Measurements from ENCODE around the gene RGR.
A peak's percentile ranks its signal among the peaks of the same experiment; 100 is the strongest.

Gene RGR

DNA sequence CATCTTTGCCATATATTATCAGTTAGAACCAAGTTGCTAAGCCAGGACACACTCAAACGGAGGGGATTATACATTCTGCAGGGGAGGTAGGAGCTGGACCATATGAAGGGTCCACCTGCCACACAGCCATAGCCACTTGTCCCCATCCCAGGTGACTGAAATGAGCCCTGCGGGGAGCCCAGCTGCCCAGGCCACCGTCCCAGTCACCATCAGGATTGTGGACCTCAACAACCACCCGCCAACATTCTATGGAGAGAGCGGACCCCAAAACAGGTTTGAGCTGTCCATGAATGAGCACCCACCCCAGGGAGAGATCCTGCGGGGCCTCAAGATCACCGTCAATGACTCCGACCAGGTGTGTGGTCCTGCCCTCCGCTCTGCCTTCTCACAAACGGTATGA lies 36.8 kb upstream of the RGR start:
- Mint-ChIP-seq H3K4me3 (no peak overlapping the region), H3K36me3 (no peaks in the 10 kb centered on the region), H3K4me1 (no peaks in the 10 kb centered on the region), H3K9me3 (no peaks in the 10 kb centered on the region), H3K27ac (no peak overlapping the region), H3K27me3 (peaks cover 21% of the 10 kb centered on the region)
- DNase-seq = no peak
- CTCF ChIA-PET = interaction anchor here (1.3 to 8.0 kb wide), 5 partner anchors 8 to 67 kb away, joined by 3 to 146 read pairs (median 4); no protein-coding TSS in a partner anchor

DNA sequence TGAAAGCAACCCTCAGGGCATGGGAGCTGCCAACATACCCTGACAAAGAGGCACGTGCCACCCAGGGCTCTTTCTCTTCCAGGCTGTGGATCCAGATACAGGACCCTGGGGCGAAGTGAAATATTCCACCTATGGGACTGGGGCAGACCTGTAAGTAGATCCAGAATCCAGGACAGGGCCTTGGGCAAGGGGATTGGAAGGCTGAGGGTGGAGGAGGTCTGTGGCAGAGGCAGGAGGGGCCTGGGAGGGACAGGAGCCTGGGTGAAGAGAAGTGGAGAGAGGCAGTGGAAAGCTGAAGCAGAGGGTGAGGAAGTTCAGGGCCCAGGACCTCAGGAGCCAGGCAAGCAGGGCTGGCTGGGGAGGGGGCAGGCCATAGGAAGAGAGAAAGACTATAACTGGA lies 33.3 kb upstream of the RGR start:
- Mint-ChIP-seq H3K9me3 (no peaks in the 10 kb centered on the region), H3K4me3 (no peak overlapping the region), H3K27ac (no peak overlapping the region), H3K27me3 (peaks cover 21% of the 10 kb centered on the region), H3K4me1 (no peaks in the 10 kb centered on the region), H3K36me3 (no peaks in the 10 kb centered on the region)
- DNase-seq = no peak
- CTCF ChIA-PET = interaction anchor here (0.7 to 6.7 kb wide), 3 partner anchors 20 to 67 kb away, joined by 3 to 43 read pairs (median 3); no protein-coding TSS in a partner anchor

DNA sequence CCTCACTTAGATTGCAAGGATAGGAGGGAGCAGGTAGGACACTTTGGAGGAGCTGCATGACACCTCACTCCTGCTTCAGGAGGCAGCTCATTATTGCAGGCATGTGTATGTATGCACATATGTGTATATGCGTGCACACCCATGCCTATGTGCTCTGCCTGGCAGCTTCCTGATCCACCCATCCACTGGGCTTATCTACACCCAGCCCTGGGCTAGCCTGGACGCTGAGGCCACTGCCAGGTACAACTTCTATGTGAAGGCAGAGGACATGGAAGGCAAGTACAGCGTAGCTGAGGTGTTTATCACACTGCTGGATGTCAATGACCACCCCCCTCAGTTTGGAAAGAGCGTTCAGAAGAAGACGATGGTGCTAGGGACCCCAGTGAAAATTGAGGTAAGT lies 32.8 kb upstream of the RGR start:
- no peak for DNase-seq
- H3K27ac Mint-ChIP-seq = no peak overlapping the region
- no peaks in the 10 kb centered on the region for H3K36me3 Mint-ChIP-seq
- H3K27me3 Mint-ChIP-seq = peaks cover 17% of the 10 kb centered on the region
- H3K9me3 Mint-ChIP-seq = no peaks in the 10 kb centered on the region
- no peak overlapping the region for H3K4me3 Mint-ChIP-seq
- H3K4me1 Mint-ChIP-seq = no peaks in the 10 kb centered on the region
- CTCF ChIA-PET = interaction anchor here (0.7 to 6.7 kb wide), 3 partner anchors 21 to 67 kb away, joined by 3 to 43 read pairs (median 3); no protein-coding TSS in a partner anchor

DNA sequence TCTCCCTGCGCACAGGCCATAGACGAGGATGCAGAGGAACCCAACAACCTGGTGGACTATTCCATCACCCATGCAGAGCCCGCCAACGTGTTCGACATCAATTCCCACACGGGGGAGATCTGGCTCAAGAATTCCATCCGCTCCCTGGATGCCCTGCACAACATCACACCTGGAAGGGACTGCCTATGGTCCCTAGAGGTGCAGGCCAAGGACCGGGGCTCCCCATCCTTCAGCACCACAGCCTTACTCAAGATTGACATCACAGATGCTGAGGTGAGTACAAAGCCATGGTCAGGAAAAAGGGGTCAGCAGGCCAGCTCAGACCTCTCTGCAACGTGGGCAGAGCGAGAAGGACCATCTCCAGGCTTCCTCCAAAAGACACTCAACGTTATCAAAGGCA lies 31.8 kb upstream of the RGR start:
- Mint-ChIP-seq H3K4me3 (no peak overlapping the region), H3K36me3 (no peaks in the 10 kb centered on the region)
- CTCF ChIA-PET = interaction anchor here (1.4 to 6.7 kb wide), 4 partner anchors 8 to 297 kb away, joined by 3 to 43 read pairs (median 7); no protein-coding TSS in a partner anchor

DNA sequence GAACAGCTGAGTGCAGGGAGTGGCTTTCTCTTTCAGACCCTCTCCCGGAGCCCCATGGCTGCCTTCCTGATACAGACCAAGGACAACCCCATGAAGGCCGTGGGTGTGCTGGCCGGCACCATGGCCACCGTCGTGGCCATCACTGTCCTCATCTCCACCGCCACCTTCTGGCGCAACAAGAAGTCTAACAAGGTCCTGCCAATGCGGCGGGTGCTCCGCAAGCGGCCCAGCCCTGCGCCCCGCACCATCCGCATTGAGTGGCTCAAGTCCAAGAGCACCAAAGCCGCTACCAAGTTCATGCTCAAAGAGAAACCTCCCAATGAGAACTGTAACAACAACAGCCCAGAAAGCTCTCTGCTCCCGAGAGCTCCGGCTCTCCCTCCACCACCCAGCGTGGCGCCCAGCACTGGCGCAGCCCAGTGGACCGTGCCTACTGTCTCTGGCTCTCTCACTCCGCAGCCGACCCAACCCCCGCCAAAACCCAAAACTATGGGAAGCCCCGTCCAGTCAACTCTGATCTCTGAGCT lies 30.7 kb upstream of the RGR start:
- no peak overlapping the region for H3K27ac Mint-ChIP-seq
- no peaks in the 10 kb centered on the region for H3K9me3 Mint-ChIP-seq
- DNase-seq = no peak
- CTCF ChIA-PET = interaction anchor here (0.7 to 6.7 kb wide), 12 partner anchors 9 to 323 kb away, joined by 3 to 43 read pairs (median 4); partner anchors contain the start of gene GHITM
- no peaks in the 10 kb centered on the region for H3K36me3 Mint-ChIP-seq
- no peaks in the 10 kb centered on the region for H3K4me1 Mint-ChIP-seq
- H3K4me3 Mint-ChIP-seq = no peak overlapping the region
- H3K27me3 Mint-ChIP-seq = peaks cover 14% of the 10 kb centered on the region

More for the DNA sequence above, 31.8 kb upstream of the RGR start:
- Mint-ChIP-seq H3K9me3 (no peaks in the 10 kb centered on the region), H3K27me3 (peaks cover 19% of the 10 kb centered on the region), H3K27ac (no peak overlapping the region), H3K4me1 (no peaks in the 10 kb centered on the region)
- DNase-seq = no peak

DNA sequence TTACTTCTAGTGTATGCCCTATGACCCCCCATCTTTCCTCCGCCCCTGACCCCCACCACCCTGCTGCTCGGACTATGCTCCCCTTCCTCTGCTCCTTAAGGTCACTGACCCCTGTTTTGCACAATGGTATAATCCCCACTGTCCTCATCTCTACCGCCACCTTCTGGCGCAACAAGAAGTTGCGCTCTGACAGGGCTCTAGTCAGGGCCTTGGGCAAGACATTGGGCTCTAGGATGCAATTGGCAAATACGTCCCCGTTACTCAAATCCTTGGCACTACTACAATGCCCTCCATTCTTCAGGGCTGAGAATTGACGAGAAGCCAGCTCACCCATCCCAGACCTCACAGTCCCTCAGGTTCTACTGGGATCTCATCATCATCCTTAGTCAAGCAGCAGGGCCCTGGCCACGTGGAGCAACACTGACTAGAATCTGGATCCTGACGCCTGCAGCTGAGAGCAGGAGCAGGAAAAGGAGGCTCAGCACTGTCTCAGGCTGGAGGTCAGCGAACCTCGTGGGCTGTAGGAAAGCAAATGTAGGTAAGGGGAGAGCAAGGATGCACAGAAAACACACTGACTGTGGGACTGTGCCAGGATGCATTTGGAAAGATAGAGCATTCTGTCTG lies 30.1 kb upstream of the RGR start:
- Mint-ChIP-seq H3K9me3 (no peaks in the 10 kb centered on the region), H3K27me3 (peaks cover 14% of the 10 kb centered on the region), H3K4me3 (no peak overlapping the region), H3K4me1 (no peaks in the 10 kb centered on the region), H3K36me3 (no peaks in the 10 kb centered on the region), H3K27ac (no peak overlapping the region)
- CTCF ChIA-PET = interaction anchor here (0.7 to 6.7 kb wide), 14 partner anchors 8 to 322 kb away, joined by 3 to 43 read pairs (median 4); partner anchors contain the start of gene GHITM
- DNase-seq = peak; percentile 61

DNA sequence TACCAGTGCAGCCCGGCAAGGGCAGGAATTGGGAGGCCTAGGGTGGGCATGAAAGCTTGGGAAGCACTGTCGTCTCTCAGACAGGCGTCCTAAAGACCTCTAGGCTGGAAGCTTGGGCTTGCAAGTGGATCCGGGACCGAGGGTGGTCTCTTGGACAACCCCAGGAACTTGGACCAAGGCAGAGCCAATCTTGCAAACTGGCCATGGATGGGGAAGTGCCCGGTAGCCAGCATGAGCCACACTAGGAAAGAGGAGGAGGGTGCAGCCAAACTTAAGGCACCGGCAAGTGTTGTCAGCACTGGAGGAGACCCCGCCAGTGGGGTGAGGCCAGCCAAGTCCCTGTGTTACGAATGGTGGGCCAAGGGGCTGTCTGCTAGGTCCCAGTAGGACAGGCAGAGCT lies 28.0 kb upstream of the RGR start:
- Mint-ChIP-seq H3K27me3 (peaks cover 11% of the 10 kb centered on the region), H3K27ac (no peak overlapping the region), H3K4me1 (no peaks in the 10 kb centered on the region), H3K9me3 (no peaks in the 10 kb centered on the region), H3K36me3 (no peaks in the 10 kb centered on the region), H3K4me3 (no peak overlapping the region)
- DNase-seq = no peak
- CTCF ChIA-PET = interaction anchor here (0.8 to 6.7 kb wide), 4 partner anchors 10 to 68 kb away, joined by 3 to 43 read pairs (median 4); no protein-coding TSS in a partner anchor

DNA sequence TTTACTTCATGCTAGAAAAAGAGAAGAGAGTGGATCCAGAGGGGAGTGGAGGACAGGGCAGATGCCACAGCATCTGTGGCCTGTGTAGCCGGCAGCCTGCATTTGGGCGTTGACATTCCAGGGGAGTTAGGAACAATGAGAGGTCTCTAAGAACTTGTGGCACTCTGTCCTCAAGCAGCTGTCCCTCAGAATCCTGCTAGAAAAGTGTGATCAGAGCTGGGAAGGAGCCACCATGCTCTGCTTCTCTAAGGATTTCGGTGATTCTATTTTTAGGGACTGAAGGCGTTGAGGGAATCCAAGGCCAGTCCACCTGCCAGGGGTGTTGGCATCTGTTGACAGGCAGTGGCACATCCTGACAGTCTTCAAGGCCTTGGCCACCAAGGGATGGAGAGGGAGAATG lies 27.1 kb upstream of the RGR start:
- CTCF ChIA-PET = interaction anchor here (1.4 kb wide), 2 partner anchors 12 to 39 kb away, joined by 3 read pairs; no protein-coding TSS in a partner anchor
- DNase-seq = no peak
- Mint-ChIP-seq H3K27ac (no peak overlapping the region), H3K36me3 (no peaks in the 10 kb centered on the region), H3K4me1 (no peaks in the 10 kb centered on the region), H3K4me3 (no peak overlapping the region), H3K9me3 (no peaks in the 10 kb centered on the region), H3K27me3 (peaks cover 18% of the 10 kb centered on the region)

DNA sequence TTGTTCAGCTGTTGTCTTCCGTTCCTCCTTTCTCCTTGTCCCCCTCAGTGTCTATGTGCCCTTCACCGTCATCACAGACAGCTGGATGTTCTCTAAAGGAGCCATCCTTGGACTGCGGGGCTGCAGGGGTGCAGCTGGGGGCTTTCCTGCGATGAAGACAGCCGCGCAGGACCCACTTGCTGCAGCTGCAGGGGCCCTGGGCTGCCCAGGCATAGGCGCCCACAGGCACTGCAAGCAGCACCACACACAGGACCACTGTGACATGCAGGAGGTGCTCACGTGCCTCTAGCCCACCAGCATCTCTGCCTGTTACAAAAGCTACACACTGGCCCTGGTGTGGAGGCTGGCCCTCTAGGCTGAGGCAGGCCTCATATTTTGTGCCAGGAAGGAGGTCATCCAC lies 22.9 kb upstream of the RGR start:
- Mint-ChIP-seq H3K27ac (no peak overlapping the region), H3K9me3 (no peaks in the 10 kb centered on the region), H3K27me3 (peaks cover 14% of the 10 kb centered on the region), H3K4me3 (no peak overlapping the region), H3K36me3 (no peaks in the 10 kb centered on the region), H3K4me1 (no peaks in the 10 kb centered on the region)
- CTCF ChIA-PET = no interaction called here
- DNase-seq = no peak

DNA sequence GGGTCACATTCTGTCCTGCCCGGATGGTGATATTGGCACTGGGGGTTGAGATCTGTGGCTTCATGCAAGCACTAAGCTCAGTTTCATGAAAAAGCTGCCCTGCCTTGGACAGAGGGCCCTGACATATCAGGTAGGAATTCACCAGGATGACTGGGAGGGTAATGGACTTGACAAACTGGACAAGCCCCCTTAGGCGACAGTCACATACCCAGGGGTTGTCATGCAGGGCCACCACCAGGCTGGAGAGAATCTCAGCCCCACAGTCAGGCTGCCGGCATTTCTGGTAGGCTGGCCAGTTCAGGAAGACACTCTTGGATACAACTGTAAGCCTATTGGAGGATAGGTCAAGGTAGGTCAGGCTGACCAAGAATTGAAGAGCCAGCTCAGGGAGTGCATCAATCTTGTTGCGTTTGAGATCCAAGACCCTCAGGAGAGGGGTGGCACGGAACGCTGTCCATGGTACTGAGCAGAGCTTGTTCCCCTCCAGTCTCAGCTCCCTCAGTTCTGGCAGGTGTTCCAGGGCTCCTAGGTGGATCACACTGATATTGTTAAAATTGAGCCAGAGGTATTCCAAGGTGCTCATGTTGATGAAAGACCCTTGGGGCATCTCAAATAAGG lies 20.3 kb upstream of the RGR start:
- Mint-ChIP-seq H3K4me3 (no peak overlapping the region), H3K27me3 (peaks cover 13% of the 10 kb centered on the region), H3K4me1 (no peaks in the 10 kb centered on the region), H3K9me3 (no peaks in the 10 kb centered on the region), H3K36me3 (no peaks in the 10 kb centered on the region), H3K27ac (no peak overlapping the region)
- DNase-seq = peak; percentile 46
- CTCF ChIA-PET = no interaction called here

DNA sequence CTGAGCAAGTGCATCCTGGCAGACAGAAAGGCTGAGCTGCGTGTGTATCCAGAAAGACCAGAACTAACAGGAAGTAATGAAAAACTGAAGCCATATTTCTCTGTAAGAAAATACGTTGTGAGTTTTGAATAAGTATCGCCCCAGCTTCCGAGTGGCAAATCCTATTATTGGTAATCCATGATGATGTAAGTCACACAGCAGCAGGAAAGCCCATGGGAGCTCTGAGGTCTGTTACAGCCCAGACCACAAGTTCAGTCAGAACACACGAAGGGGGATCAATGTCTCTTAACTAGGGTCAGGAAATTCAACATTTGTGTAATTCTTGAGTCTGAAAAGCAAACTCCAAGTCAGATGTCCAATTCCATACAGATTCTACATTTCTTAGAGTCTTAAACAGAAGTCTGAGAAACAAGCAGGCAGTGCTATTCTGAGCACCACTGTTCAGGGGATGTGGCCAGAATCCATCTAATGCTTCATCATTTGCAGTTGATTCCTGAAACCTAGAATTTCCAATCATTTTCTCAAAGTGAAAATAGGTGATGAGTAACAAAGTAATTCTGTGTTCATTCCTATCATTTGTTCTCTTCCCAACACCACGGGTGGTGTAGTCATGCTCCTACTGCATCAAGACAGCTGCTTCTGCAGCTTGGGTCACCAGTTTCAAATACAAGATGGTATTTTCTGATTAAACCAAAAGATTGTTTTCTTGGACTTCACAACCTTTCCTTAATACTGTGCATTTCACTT lies 19.3 kb upstream of the RGR start, which contains the start of gene LRIT2:
TSS of gene LRIT2 (minus strand) at position 118 of the 747 bp plus-strand sequence. CDS start at position 94, 24 bp downstream.
- H3K4me3 Mint-ChIP-seq = no peak within 1 kb of the TSS
- peaks cover 13% of the 10 kb centered on the region for H3K27me3 Mint-ChIP-seq
- no peak for DNase-seq
- H3K27ac Mint-ChIP-seq = no peak within 1 kb of the TSS
- H3K9me3 Mint-ChIP-seq = no peaks in the 10 kb centered on the region
- no peaks in the 10 kb centered on the region for H3K36me3 Mint-ChIP-seq
- CTCF ChIA-PET = no interaction called here
- no peaks in the 10 kb centered on the region for H3K4me1 Mint-ChIP-seq

DNA sequence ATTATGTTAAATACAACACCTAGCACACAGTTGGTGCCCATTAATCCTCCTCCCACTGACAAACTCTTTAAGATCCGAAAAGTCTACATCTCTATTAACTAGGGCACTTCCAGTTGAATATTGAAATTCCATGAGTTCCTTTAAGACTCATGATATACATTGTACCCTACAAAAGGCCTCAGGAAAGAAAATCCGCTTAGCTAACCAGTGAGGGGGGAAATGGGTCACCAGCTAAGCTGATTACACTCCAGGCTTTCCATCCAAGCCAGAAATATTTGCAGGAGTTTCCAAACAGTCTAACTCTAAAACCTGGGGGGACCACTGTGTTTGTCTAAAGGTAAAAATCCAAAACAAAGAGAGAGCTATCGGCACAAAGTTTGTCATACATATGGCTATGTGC lies 18.2 kb upstream of the RGR start:
- H3K4me3 Mint-ChIP-seq = no peak overlapping the region
- H3K27me3 Mint-ChIP-seq = peaks cover 17% of the 10 kb centered on the region
- CTCF ChIA-PET = interaction anchor here (0.7 kb wide), 1 partner anchor 10 kb away, joined by 3 read pairs; no protein-coding TSS in a partner anchor
- H3K27ac Mint-ChIP-seq = no peak overlapping the region
- no peak for DNase-seq
- no peaks in the 10 kb centered on the region for H3K4me1 Mint-ChIP-seq
- H3K36me3 Mint-ChIP-seq = no peaks in the 10 kb centered on the region
- no peaks in the 10 kb centered on the region for H3K9me3 Mint-ChIP-seq

DNA sequence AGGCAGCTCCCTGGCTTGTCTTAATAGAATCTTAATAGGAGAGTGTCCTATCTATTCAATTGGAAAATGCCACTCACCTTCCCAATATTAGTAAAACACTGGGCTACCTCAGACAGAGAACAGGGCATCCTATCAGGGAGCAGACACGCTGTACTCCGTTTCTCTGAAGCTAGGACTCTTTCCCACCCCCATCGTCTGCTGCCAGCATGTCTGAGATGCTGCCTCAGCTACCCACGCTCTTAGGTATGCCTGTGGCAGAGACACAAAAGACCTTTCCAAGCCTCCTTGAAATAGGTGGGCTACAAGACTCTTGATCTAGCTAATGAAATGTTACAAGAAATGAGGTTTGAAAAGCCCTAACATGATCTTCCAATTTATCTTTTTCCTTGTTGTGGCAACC lies 17.0 kb upstream of the RGR start:
- no peak for DNase-seq
- CTCF ChIA-PET = no interaction called here
- no peaks in the 10 kb centered on the region for H3K36me3 Mint-ChIP-seq
- H3K27me3 Mint-ChIP-seq = peaks cover 20% of the 10 kb centered on the region
- no peak overlapping the region for H3K4me3 Mint-ChIP-seq
- H3K9me3 Mint-ChIP-seq = no peaks in the 10 kb centered on the region
- H3K4me1 Mint-ChIP-seq = no peaks in the 10 kb centered on the region
- no peak overlapping the region for H3K27ac Mint-ChIP-seq

DNA sequence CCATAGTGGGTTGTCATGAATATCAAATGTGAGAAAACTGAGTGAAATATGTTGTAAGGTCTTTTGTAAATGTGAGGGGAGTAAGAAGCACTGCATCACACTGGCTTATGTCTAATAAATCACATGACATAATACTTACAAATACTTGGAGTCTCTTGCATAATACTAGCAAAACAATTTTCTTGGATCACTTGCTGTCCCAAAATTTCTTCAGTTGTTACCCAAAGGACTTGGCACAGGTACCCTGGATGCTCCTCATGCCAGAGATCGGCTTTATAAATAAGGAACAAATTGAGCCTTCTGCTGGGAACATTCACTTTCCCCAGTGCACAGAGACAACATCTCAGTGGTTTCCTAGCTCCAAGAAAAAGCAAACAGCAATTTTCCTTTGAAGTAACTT lies 14.5 kb upstream of the RGR start:
- H3K4me3 Mint-ChIP-seq = no peak overlapping the region
- no peaks in the 10 kb centered on the region for H3K36me3 Mint-ChIP-seq
- H3K27me3 Mint-ChIP-seq = peaks cover 26% of the 10 kb centered on the region
- no peak for DNase-seq
- CTCF ChIA-PET = no interaction called here
- H3K9me3 Mint-ChIP-seq = no peaks in the 10 kb centered on the region
- no peak overlapping the region for H3K27ac Mint-ChIP-seq
- H3K4me1 Mint-ChIP-seq = no peaks in the 10 kb centered on the region
